GM23338 (cell line): ENCODE results near the gene EPHB2. TPM values are rescaled to one million over a fixed set of nuclear protein-coding genes. Genes with fewer than 3 reads are reported as not detected.

Experiments used
- ATAC-seq: fragments of 200-7000 bp; cut with Tn5 transposase; 3 replicates; pipeline ENCODE4 v1.9.1; 2020
- DNase-seq: peaks from one replicate; pipeline ENCODE4 v3.0.0-alpha.2; 2015; ENCODE audit warnings: low spot score
- H2AFZ ChIP-seq: fragments of 200-600 bp; sonication (generic); 2 replicates; pipeline ENCODE4 v1.8.0; 2016; ENCODE audit warnings: antibody characterized with exemption, mild to moderate bottlenecking, moderate library complexity
- H3F3A ChIP-seq: fragments of 200-600 bp; sonication (generic); replicated peaks from 2 replicates; pipeline ENCODE4 v1.8.0; 2017; ENCODE audit warnings: antibody characterized with exemption, mixed run types, low read depth
- H3K27ac ChIP-seq: fragments of 200-600 bp; sonication (generic); 2 replicates; pipeline ENCODE4 v1.6.1; 2016; ENCODE audit warnings: low read depth
- H3K27me3 ChIP-seq: fragments of 200-600 bp; sonication (generic); 2 replicates; pipeline ENCODE4 v1.8.0; 2016; ENCODE audit warnings: mild to moderate bottlenecking, mixed run types, moderate library complexity; ENCODE audit not compliant: insufficient read depth
- H3K36me3 ChIP-seq: fragments of 200-600 bp; sonication (generic); 2 replicates; pipeline ENCODE4 v1.8.0; 2016; ENCODE audit warnings: mild to moderate bottlenecking; ENCODE audit not compliant: insufficient read depth
- H3K4me1 ChIP-seq: fragments of 200-600 bp; sonication (generic); 2 replicates; pipeline ENCODE4 v1.8.0; 2016; ENCODE audit warnings: mild to moderate bottlenecking, moderate library complexity; ENCODE audit not compliant: insufficient read depth
- H3K4me2 ChIP-seq: fragments of 200-600 bp; sonication (generic); 2 replicates; pipeline ENCODE4 v1.7.1; 2017; ENCODE audit warnings: mixed run types
- H3K4me3 ChIP-seq: fragments of 200-600 bp; sonication (generic); 2 replicates; pipeline ENCODE4 v1.6.1; 2016; ENCODE audit warnings: mixed run types
- H3K79me2 ChIP-seq: fragments of 200-600 bp; sonication (generic); replicated peaks from 2 replicates; pipeline ENCODE4 v1.8.0; 2017; ENCODE audit warnings: mild to moderate bottlenecking; ENCODE audit not compliant: insufficient read depth
- H3K9me2 ChIP-seq: fragments of 200-600 bp; sonication (generic); 2 replicates; pipeline ENCODE4 v1.8.0; 2017; ENCODE audit not compliant: insufficient read depth
- H4K20me1 ChIP-seq: fragments of 200-600 bp; sonication (generic); replicated peaks from 2 replicates; pipeline ENCODE4 v1.8.0; 2017; ENCODE audit warnings: mild to moderate bottlenecking; ENCODE audit not compliant: insufficient read depth
- H3K27ac Mint-ChIP-seq: 2 replicates; pipeline ENCODE4 v1.8.0; 2020; ENCODE audit warnings: inconsistent platforms, mild to moderate bottlenecking, moderate library complexity, mixed read lengths
- H3K27me3 Mint-ChIP-seq: 3 replicates; pipeline ENCODE4 v1.8.0; 2022; ENCODE audit warnings: low read depth, mild to moderate bottlenecking, moderate library complexity, mixed read lengths, inconsistent platforms; ENCODE audit not compliant: insufficient read depth, poor library complexity
- H3K36me3 Mint-ChIP-seq: 3 replicates; pipeline ENCODE4 v1.8.0; 2021; ENCODE audit warnings: low read depth, mild to moderate bottlenecking, inconsistent platforms, moderate library complexity, mixed read lengths
- H3K4me1 Mint-ChIP-seq: 3 replicates; pipeline ENCODE4 v1.8.0; 2020; ENCODE audit warnings: mild to moderate bottlenecking, inconsistent platforms, mixed read lengths
- H3K4me3 Mint-ChIP-seq: 3 replicates; pipeline ENCODE4 v1.8.0; 2021; ENCODE audit warnings: moderate library complexity, mild to moderate bottlenecking, inconsistent platforms, mixed read lengths
- H3K9me3 Mint-ChIP-seq: 3 replicates; pipeline ENCODE4 v1.8.0; 2020; ENCODE audit warnings: moderate library complexity, mild to moderate bottlenecking, inconsistent platforms, mixed read lengths
- CREB1 ChIP-seq: fragments of 250-450 bp; sonication (Bioruptor Pico); IDR thresholded peaks from 2 replicates; pipeline ENCODE4 v1.5.0; 2020; ENCODE audit warnings: low read depth, mild to moderate bottlenecking, moderate library complexity
- CTCF ChIP-seq, 2 experiments: fragments of 200-600 bp in 1 of 2; sonication (generic) in 1 of 2; conservative IDR thresholded peaks; 2 replicates each; pipeline versions ENCODE4 v1.5.1 to v1.6.1; 2016 to 2017; ENCODE audit warnings: antibody characterized with exemption in 2 of 2, low read depth in 2 of 2, mild to moderate bottlenecking in 2 of 2, moderate library complexity in 1 of 2
- ETS1 ChIP-seq: IDR thresholded peaks from 2 replicates; pipeline ENCODE4 v1.6.1; 2016; ENCODE audit warnings: antibody characterized with exemption
- EZH2 ChIP-seq: fragments of 200-600 bp; sonication (generic); IDR thresholded peaks from one replicate; pipeline ENCODE4 v1.8.0; 2017; ENCODE audit warnings: antibody characterized with exemption, mild to moderate bottlenecking, low read depth; ENCODE audit not compliant: unreplicated experiment
- EZH2phosphoT487 ChIP-seq: fragments of 200-600 bp; sonication (generic); IDR thresholded peaks from one replicate; pipeline ENCODE4 v1.8.1; 2018; ENCODE audit warnings: antibody characterized with exemption; ENCODE audit not compliant: unreplicated experiment
- JUNB ChIP-seq: IDR thresholded peaks from one replicate; pipeline ENCODE4 v1.6.1; 2016; ENCODE audit warnings: antibody characterized with exemption; ENCODE audit not compliant: unreplicated experiment
- NANOG ChIP-seq: IDR thresholded peaks from 2 replicates; pipeline ENCODE4 v1.6.1; 2016; ENCODE audit warnings: antibody characterized with exemption, borderline replicate concordance
- POLR2AphosphoS5 ChIP-seq: IDR thresholded peaks from 2 replicates; pipeline ENCODE4 v1.6.1; 2016; ENCODE audit warnings: antibody characterized with exemption, low read depth
- REST ChIP-seq: IDR thresholded peaks from one replicate; pipeline ENCODE4 v1.6.1; 2018; ENCODE audit warnings: antibody characterized with exemption; ENCODE audit not compliant: unreplicated experiment
- STAT1 ChIP-seq: IDR thresholded peaks from one replicate; pipeline ENCODE4 v1.6.1; 2016; ENCODE audit warnings: antibody characterized with exemption; ENCODE audit not compliant: unreplicated experiment
- ZNF114 ChIP-seq: fragments of 250-450 bp; sonication (Bioruptor Pico); IDR thresholded peaks from 2 replicates; pipeline ENCODE4 v1.5.0; 2020; ENCODE audit warnings: mild to moderate bottlenecking, moderate library complexity
- ZNF331 ChIP-seq: fragments of 250-450 bp; sonication (Bioruptor Pico); IDR thresholded peaks from 2 replicates; pipeline ENCODE4 v1.5.0; 2020; ENCODE audit warnings: low read depth, mild to moderate bottlenecking, moderate library complexity
- ZNF462 ChIP-seq: fragments of 250-450 bp; sonication (Bioruptor Pico); IDR thresholded peaks from 2 replicates; pipeline ENCODE4 v1.5.0; 2020; ENCODE audit warnings: mild to moderate bottlenecking, moderate library complexity
- polyA plus RNA-seq: library from polyadenylated mRNA; unstranded; fragments of >200 nt; fragmentation: Nextera tagmentation; extraction: Ambion mirVana; gene quantifications from 2 replicates; pipeline ENCODE4 v1.2.1, GENCODE V29; 2016
- total RNA-seq: library from RNA; depleted of rRNA; stranded (reverse); fragments of >200 nt; shearing (Covaris generic); gene quantifications from 2 replicates; pipeline ENCODE4 v1.2.3, GENCODE V29; 2014

EPHB2 gene
- total and polyA plus RNA-seq, 2 experiments from 2014 or later, result 4.1 to 20.1 TPM

- Histone ChIP-seq H2AFZ (no peak overlapping the region), H3K27ac (no peak overlapping the region), H3K4me3 (no peak overlapping the region), H3F3A (no peaks in the 10 kb centered on the region), H3K4me1 (no peaks in the 10 kb centered on the region), H3K4me2 (no peak overlapping the region), H3K79me2 (no peaks in the 10 kb centered on the region), H4K20me1 (no peaks in the 10 kb centered on the region), H3K36me3 (no peaks in the 10 kb centered on the region), H3K9me2 (no peaks in the 10 kb centered on the region), H3K27me3 (no peaks in the 10 kb centered on the region)
- DNase-seq (no peak), ATAC-seq (no peak)
- H3K4me1 Mint-ChIP-seq, result peaks cover 7% of the 10 kb centered on the region
- TF ChIP-seq NANOG (no peak), CTCF (conservative IDR thresholded peaks at IDR 0.05; ENCODE audit: low read depth in 2 of 2) (no peak), ZNF331 (no peak), STAT1 (no peak), EZH2phosphoT487 (no peak), REST (no peak), CREB1 (CRISPR knock-in tag) (no peak), EZH2 (no peak), ZNF462 (CRISPR knock-in tag) (no peak), ZNF114 (CRISPR knock-in tag) (no peak), POLR2AphosphoS5 (no peak), ETS1 (no peak), JUNB (no peak)
- no peak overlapping the region for H3K4me3 Mint-ChIP-seq
- peaks cover 9% of the 10 kb centered on the region for H3K27me3 Mint-ChIP-seq
- H3K27ac Mint-ChIP-seq, result no peak overlapping the region
- H3K9me3 Mint-ChIP-seq, result no peaks in the 10 kb centered on the region; the same call in 2 of the 3 replicates
- no peaks in the 10 kb centered on the region for H3K36me3 Mint-ChIP-seq
Observed at GRCh38 chr1:22687191-22687590, 23.4 kb upstream of the EPHB2 start.
